ENCODE measurements around the gene BCL11A. TPM values are rescaled to one million over a fixed set of nuclear protein-coding genes. Genes with fewer than 3 reads are reported as not detected.

The BCL11A gene
- total and polyA plus RNA-seq, 5 donors from 2014 or later: 0.17 to 2.0 (median 0.30) TPM; not detected in 1

DNA sequence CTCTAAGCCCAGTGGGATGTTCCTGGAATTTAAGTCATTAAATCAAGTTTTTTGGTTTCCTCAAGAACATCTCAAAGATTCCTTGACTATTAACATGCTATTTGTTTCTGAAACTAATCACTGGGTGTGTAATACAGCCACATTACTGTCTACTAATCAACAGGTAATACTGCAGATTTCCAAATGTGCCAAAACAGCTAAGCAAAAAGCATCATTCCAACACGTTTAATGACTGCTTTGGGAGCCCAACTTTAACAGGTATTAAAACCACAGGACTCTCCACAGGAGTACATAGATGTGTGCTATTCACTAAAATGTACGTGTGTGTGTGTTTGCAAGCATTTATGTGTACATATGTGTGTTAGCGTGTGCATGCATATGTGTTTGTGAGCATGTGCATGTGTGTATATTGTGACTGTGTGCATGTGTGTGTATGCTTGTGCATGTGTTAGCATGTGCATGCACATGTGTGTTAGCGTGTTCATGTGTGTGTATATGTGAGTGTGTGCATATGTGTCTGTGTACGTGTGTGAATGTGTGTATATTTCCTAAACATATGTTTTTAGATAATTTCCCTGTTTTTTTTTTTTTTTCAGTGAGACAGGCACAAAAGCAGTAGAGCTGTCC is 80.7 kb downstream of the BCL11A start:
- peaks cover 4% of the 10 kb centered on the region for H3K27me3 Mint-ChIP-seq
- no peak overlapping the region for H3K4me3 Mint-ChIP-seq
- no peaks in the 10 kb centered on the region for H3K36me3 Mint-ChIP-seq
- Histone ChIP-seq H3K27me3 (ENCODE audit: control insufficient read depth, insufficient read depth, low read length) (no peaks in the 10 kb centered on the region), H3K4me1 (ENCODE audit: control insufficient read depth, insufficient read depth, low read length, poor library complexity, severe bottlenecking) (no peaks in the 10 kb centered on the region), H3K27ac (ENCODE audit: insufficient read depth, low read length, poor library complexity, severe bottlenecking) (no peak overlapping the region), H3K9me3 (ENCODE audit: control insufficient read depth in 2 of 2, low read length in 2 of 2) (no peaks in the 10 kb centered on the region), H3K4me3 (ENCODE audit: low read depth, low read length) (no peak overlapping the region), H3K36me3 (ENCODE audit: control insufficient read depth, insufficient read depth, low read length) (no peaks in the 10 kb centered on the region)
- H3K27ac Mint-ChIP-seq: no peak overlapping the region
- peaks cover 0 to 3% (median 0%) of the 10 kb centered on the region in 7 donors for H3K9me3 Mint-ChIP-seq
- no peaks in the 10 kb centered on the region for H3K4me1 Mint-ChIP-seq
- DNase-seq (no peak), ATAC-seq (ENCODE audit: low read depth in 2 of 2) (no peak)

DNA sequence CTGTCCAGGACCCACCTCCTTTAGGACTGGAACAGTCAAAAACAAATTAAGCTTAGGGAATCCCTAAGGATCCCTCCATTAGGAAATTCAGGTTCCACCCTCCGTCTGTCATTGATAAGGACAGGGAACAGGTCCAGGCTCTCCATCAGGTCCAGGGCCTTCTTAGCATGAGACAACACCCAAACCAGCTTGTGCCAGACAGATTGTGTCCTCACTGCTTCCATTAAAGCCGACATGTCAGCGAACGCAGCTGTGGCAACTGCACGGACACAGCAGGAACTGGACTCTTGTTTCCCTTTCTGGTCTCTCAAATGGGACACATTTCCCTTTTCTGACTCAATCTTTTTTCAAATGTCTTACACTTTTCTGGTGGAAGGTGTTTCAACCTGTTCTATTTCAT is 81.4 kb downstream of the BCL11A start:
- Histone ChIP-seq H3K27ac (ENCODE audit: insufficient read depth, low read length, poor library complexity, severe bottlenecking) (no peak overlapping the region), H3K27me3 (ENCODE audit: control insufficient read depth, insufficient read depth, low read length) (no peaks in the 10 kb centered on the region), H3K4me3 (ENCODE audit: low read depth, low read length) (no peak overlapping the region), H3K4me1 (ENCODE audit: control insufficient read depth, insufficient read depth, low read length, poor library complexity, severe bottlenecking) (no peaks in the 10 kb centered on the region), H3K36me3 (ENCODE audit: control insufficient read depth, insufficient read depth, low read length) (no peaks in the 10 kb centered on the region), H3K9me3 (ENCODE audit: control insufficient read depth in 2 of 2, low read length in 2 of 2) (no peaks in the 10 kb centered on the region)
- no peak for ATAC-seq (ENCODE audit: low read depth in 2 of 2)
- peaks cover 0 to 1% (median 0%) of the 10 kb centered on the region in 7 donors for H3K9me3 Mint-ChIP-seq
- no peaks in the 10 kb centered on the region for H3K36me3 Mint-ChIP-seq
- no peaks in the 10 kb centered on the region for H3K27me3 Mint-ChIP-seq
- H3K4me1 Mint-ChIP-seq: no peaks in the 10 kb centered on the region
- H3K27ac Mint-ChIP-seq: no peak overlapping the region
- no peak for DNase-seq
- H3K4me3 Mint-ChIP-seq: no peak overlapping the region

DNA sequence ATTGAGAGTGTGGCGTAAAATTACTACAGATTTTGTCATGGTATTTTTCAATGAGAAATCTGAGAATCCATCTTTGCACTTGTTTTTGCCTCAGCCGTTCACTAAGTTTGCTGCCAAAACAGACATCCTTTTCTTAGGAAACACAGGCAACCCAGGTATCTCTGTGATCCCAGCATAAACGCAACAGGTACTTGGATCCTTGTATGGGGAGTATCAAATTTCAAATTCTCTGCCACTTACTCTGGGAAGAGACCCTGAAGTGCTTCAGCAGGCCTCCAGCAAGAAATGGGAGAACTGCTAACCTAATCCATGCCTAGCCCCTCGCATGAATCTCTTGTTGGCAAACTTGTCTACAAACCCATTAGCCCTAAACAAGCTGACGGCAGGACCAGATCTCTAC is 83.1 kb downstream of the BCL11A start:
- Mint-ChIP-seq H3K27ac (no peak overlapping the region), H3K9me3 (peaks cover 0 to 1% (median 0%) of the 10 kb centered on the region in 7 donors), H3K36me3 (no peaks in the 10 kb centered on the region), H3K4me1 (no peaks in the 10 kb centered on the region), H3K27me3 (no peaks in the 10 kb centered on the region), H3K4me3 (no peak overlapping the region)
- Histone ChIP-seq H3K4me3 (ENCODE audit: low read depth, low read length) (no peak overlapping the region), H3K9me3 (ENCODE audit: control insufficient read depth in 2 of 2, low read length in 2 of 2) (no peaks in the 10 kb centered on the region), H3K36me3 (ENCODE audit: control insufficient read depth, insufficient read depth, low read length) (no peaks in the 10 kb centered on the region), H3K27me3 (ENCODE audit: control insufficient read depth, insufficient read depth, low read length) (no peaks in the 10 kb centered on the region), H3K4me1 (ENCODE audit: control insufficient read depth, insufficient read depth, low read length, poor library complexity, severe bottlenecking) (no peaks in the 10 kb centered on the region), H3K27ac (ENCODE audit: insufficient read depth, low read length, poor library complexity, severe bottlenecking) (no peak overlapping the region)
- no peak for ATAC-seq (ENCODE audit: low read depth in 2 of 2)
- no peak for DNase-seq

- DNase-seq: no peak
- H3K27ac Mint-ChIP-seq: no peak overlapping the region
- H3K9me3 ChIP-seq (ENCODE audit: control insufficient read depth in 2 of 2, low read length in 2 of 2): no peaks in the 10 kb centered on the region
- peaks cover 0 to 1% (median 0%) of the 10 kb centered on the region in 7 donors for H3K9me3 Mint-ChIP-seq
- no peaks in the 10 kb centered on the region for H3K36me3 Mint-ChIP-seq
- H3K27ac ChIP-seq (ENCODE audit: insufficient read depth, low read length, poor library complexity, severe bottlenecking): no peak overlapping the region
- H3K27me3 ChIP-seq (ENCODE audit: control insufficient read depth, insufficient read depth, low read length): no peaks in the 10 kb centered on the region
- no peaks in the 10 kb centered on the region for H3K36me3 ChIP-seq (ENCODE audit: control insufficient read depth, insufficient read depth, low read length)
- no peak overlapping the region for H3K4me3 ChIP-seq (ENCODE audit: low read depth, low read length)
- no peak for ATAC-seq (ENCODE audit: low read depth in 2 of 2)
- no peak overlapping the region for H3K4me3 Mint-ChIP-seq
- no peaks in the 10 kb centered on the region for H3K4me1 ChIP-seq (ENCODE audit: control insufficient read depth, insufficient read depth, low read length, poor library complexity, severe bottlenecking)
- no peaks in the 10 kb centered on the region for H3K27me3 Mint-ChIP-seq
- H3K4me1 Mint-ChIP-seq: no peaks in the 10 kb centered on the region
Measured at GRCh38 chr2:60469536-60470317, 83.7 kb downstream of the BCL11A start.

GRCh38 chr2:60468382-60469085 is 84.9 kb downstream of the BCL11A start:
- DNase-seq (no peak), ATAC-seq (ENCODE audit: low read depth in 2 of 2) (no peak)
- no peaks in the 10 kb centered on the region for H3K27me3 ChIP-seq (ENCODE audit: control insufficient read depth, insufficient read depth, low read length)
- Mint-ChIP-seq H3K27me3 (peaks cover 6% of the 10 kb centered on the region), H3K4me1 (no peaks in the 10 kb centered on the region), H3K36me3 (no peaks in the 10 kb centered on the region), H3K9me3 (peaks cover 0 to 1% (median 0%) of the 10 kb centered on the region in 7 donors), H3K27ac (no peak overlapping the region), H3K4me3 (no peak overlapping the region)
- H3K9me3 ChIP-seq (ENCODE audit: control insufficient read depth in 2 of 2, low read length in 2 of 2): no peaks in the 10 kb centered on the region
- H3K4me3 ChIP-seq (ENCODE audit: low read depth, low read length): no peak overlapping the region
- no peak overlapping the region for H3K27ac ChIP-seq (ENCODE audit: insufficient read depth, low read length, poor library complexity, severe bottlenecking)
- H3K36me3 ChIP-seq (ENCODE audit: control insufficient read depth, insufficient read depth, low read length): no peaks in the 10 kb centered on the region
- no peaks in the 10 kb centered on the region for H3K4me1 ChIP-seq (ENCODE audit: control insufficient read depth, insufficient read depth, low read length, poor library complexity, severe bottlenecking)

DNA sequence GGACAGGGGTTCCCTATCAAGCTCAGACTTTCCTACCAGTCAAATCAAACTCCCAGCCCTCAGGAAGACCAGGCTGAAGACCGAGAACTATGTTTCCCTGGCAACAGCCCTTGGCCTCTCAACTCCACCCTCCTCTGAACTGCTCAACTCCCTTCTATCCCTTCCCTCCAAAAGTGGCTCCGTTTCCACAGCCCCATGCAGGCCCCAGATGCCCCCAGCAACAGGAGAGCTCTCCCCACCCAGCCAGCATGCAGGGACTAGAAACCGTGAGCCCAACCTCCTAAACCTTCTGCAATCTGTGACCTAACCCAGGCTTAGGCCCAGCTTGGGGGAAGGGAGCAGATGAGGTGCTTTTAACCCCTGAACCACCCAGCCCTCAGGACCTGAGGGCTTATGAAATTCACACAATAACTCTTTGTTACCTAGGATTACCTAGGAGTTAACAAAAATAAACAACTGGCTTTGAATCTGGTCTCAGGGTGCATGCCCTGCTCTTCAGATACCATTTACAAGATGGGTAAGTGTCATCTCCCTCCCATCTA is 87.2 kb downstream of the BCL11A start:
- Mint-ChIP-seq H3K9me3 (peaks cover 0 to 2% (median 0%) of the 10 kb centered on the region in 7 donors), H3K27ac (no peak overlapping the region), H3K4me1 (no peaks in the 10 kb centered on the region), H3K36me3 (no peaks in the 10 kb centered on the region), H3K4me3 (no peak overlapping the region), H3K27me3 (peaks cover 9% of the 10 kb centered on the region)
- H3K4me1 ChIP-seq (ENCODE audit: control insufficient read depth, insufficient read depth, low read length, poor library complexity, severe bottlenecking): no peaks in the 10 kb centered on the region
- no peak for DNase-seq
- H3K4me3 ChIP-seq (ENCODE audit: low read depth, low read length): no peak overlapping the region
- no peak overlapping the region for H3K27ac ChIP-seq (ENCODE audit: insufficient read depth, low read length, poor library complexity, severe bottlenecking)
- H3K9me3 ChIP-seq (ENCODE audit: control insufficient read depth in 2 of 2, low read length in 2 of 2): no peaks in the 10 kb centered on the region
- no peaks in the 10 kb centered on the region for H3K27me3 ChIP-seq (ENCODE audit: control insufficient read depth, insufficient read depth, low read length)
- ATAC-seq (ENCODE audit: low read depth in 2 of 2): no peak
- H3K36me3 ChIP-seq (ENCODE audit: control insufficient read depth, insufficient read depth, low read length): no peaks in the 10 kb centered on the region

DNA sequence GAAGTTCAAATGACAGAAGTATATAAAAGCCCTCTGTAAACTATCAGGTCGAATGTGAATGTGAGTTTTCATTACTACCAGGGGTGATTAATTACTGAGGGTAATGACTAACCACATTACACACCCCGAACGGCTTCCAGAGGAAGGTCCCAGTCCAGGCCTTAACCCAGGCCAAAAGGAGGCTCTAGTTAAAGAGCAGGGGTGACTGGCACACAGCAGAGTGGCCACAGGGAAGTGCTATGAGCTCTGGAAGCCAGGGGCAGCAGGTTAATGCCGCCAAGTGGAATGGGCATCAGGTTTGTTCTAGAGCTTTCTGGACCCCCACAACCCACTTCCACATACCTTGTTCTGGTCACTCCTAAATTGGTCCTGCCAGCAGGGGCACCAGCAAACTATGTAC is 87.7 kb downstream of the BCL11A start:
- H3K27me3 Mint-ChIP-seq: peaks cover 9% of the 10 kb centered on the region
- Histone ChIP-seq H3K9me3 (ENCODE audit: control insufficient read depth in 2 of 2, low read length in 2 of 2) (no peaks in the 10 kb centered on the region), H3K27ac (ENCODE audit: insufficient read depth, low read length, poor library complexity, severe bottlenecking) (no peak overlapping the region), H3K4me3 (ENCODE audit: low read depth, low read length) (no peak overlapping the region), H3K4me1 (ENCODE audit: control insufficient read depth, insufficient read depth, low read length, poor library complexity, severe bottlenecking) (no peaks in the 10 kb centered on the region), H3K27me3 (ENCODE audit: control insufficient read depth, insufficient read depth, low read length) (no peaks in the 10 kb centered on the region), H3K36me3 (ENCODE audit: control insufficient read depth, insufficient read depth, low read length) (no peaks in the 10 kb centered on the region)
- H3K9me3 Mint-ChIP-seq: peaks cover 0 to 2% (median 0%) of the 10 kb centered on the region in 7 donors
- ATAC-seq (ENCODE audit: low read depth in 2 of 2): no peak
- no peaks in the 10 kb centered on the region for H3K36me3 Mint-ChIP-seq
- H3K27ac Mint-ChIP-seq: no peak overlapping the region
- H3K4me3 Mint-ChIP-seq: no peak overlapping the region
- no peak for DNase-seq
- no peaks in the 10 kb centered on the region for H3K4me1 Mint-ChIP-seq

Measured in CD4-positive, CD25-positive, alpha-beta regulatory T cell (primary cell).